Subcutaneous abdominal adipose tissue (tissue), 5 donors: Measurements from ENCODE around the gene SELENBP1.

Source experiments
- H3K27ac ChIP-seq: one replicate; pipeline ENCODE4 v1.7.0; 2013; ENCODE audit warnings: low read depth, mild to moderate bottlenecking, inconsistent platforms, low read length, moderate library complexity
- H3K27me3 ChIP-seq, 5 donors: one replicate each; pipeline ENCODE4 v1.7.0; 2013; ENCODE audit warnings: low read length in 5 of 5, inconsistent platforms in 1 of 5; ENCODE audit not compliant: control insufficient read depth in 5 of 5, insufficient read depth in 4 of 5
- H3K36me3 ChIP-seq, 5 donors: one replicate each; pipeline ENCODE4 v1.7.0; 2013; ENCODE audit warnings: low read length in 5 of 5; ENCODE audit not compliant: control insufficient read depth in 5 of 5, insufficient read depth in 5 of 5
- H3K4me1 ChIP-seq, 5 donors: one replicate each; pipeline ENCODE4 v1.7.0; 2013; ENCODE audit warnings: low read length in 5 of 5, mild to moderate bottlenecking in 3 of 5, moderate library complexity in 1 of 5; ENCODE audit not compliant: control insufficient read depth in 5 of 5, insufficient read depth in 5 of 5
- H3K4me3 ChIP-seq, 5 donors: one replicate each; pipeline ENCODE4 v1.7.0; 2013; ENCODE audit warnings: low read length in 5 of 5, low read depth in 1 of 5
- H3K9ac ChIP-seq, 5 donors: one replicate each; pipeline ENCODE4 v1.7.0; 2013; ENCODE audit warnings: low read length in 5 of 5, mild to moderate bottlenecking in 4 of 5, moderate library complexity in 3 of 5
- H3K9me3 ChIP-seq, 5 donors: one replicate each; pipeline ENCODE4 v1.7.0; 2013; ENCODE audit warnings: low read length in 5 of 5; ENCODE audit not compliant: control insufficient read depth in 5 of 5
- donor health status: healthy.
- donor health status: healthy.
- donor health status: healthy.
- donor health status: healthy.
- donor health status: healthy.

The SELENBP1 gene

GRCh38 chr1:151346082-151346768, 26.3 kb downstream of the SELENBP1 start:
- Histone ChIP-seq H3K4me1 (peaks cover 9 to 18% (median 15%) of the 10 kb centered on the region in 5 donors), H3K27ac (peak overlapping the region; percentile 98), H3K27me3 (no peaks in the 10 kb centered on the region), H3K9me3 (no peaks in the 10 kb centered on the region), H3K9ac (peak overlapping the region; percentile 68 to 94 (median 88)), H3K4me3 (peak overlapping the region; percentile 85 to 98 (median 93)), H3K36me3 (peaks cover 0 to 37% (median 27%) of the 10 kb centered on the region in 5 donors)

- Histone ChIP-seq H3K27ac (no peak overlapping the region), H3K4me3 (no peak overlapping the region), H3K36me3 (peaks cover 0 to 37% (median 27%) of the 10 kb centered on the region in 5 donors), H3K4me1 (peaks cover 11 to 24% (median 21%) of the 10 kb centered on the region in 5 donors), H3K27me3 (no peaks in the 10 kb centered on the region), H3K9me3 (no peaks in the 10 kb centered on the region), H3K9ac (no peak overlapping the region)
Measured at GRCh38 chr1:151344291-151344690, 28.2 kb downstream of the SELENBP1 start.

DNA sequence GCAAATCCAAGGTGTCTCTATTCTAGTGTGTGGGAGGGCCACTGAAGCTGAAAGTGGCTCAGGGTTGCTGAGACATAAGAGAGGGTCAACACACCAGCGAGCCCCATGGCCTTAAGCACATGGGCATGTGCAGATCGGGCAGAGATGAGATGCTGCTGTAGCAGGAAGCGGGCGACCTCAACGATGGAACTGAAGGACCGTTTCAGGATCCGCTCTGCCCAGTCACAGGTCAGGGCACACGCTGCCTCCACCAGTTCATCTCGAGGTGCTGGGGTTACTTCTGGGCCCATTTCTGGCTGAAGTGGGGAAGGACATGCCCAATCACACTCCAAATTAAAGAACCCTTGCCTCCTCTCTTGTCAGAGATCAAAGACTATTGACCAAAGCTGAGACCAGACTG, 28.9 kb downstream of the SELENBP1 start:
- no peak overlapping the region for H3K27ac ChIP-seq
- peaks cover 0 to 37% (median 27%) of the 10 kb centered on the region in 5 donors for H3K36me3 ChIP-seq
- H3K4me1 ChIP-seq, result peaks cover 11 to 24% (median 21%) of the 10 kb centered on the region in 5 donors
- H3K9ac ChIP-seq, result no peak overlapping the region
- no peaks in the 10 kb centered on the region for H3K9me3 ChIP-seq
- no peaks in the 10 kb centered on the region for H3K27me3 ChIP-seq
- no peak overlapping the region for H3K4me3 ChIP-seq

- Histone ChIP-seq H3K9me3 (no peaks in the 10 kb centered on the region), H3K27ac (no peak overlapping the region), H3K4me3 (no peak overlapping the region), H3K9ac (no peak overlapping the region), H3K4me1 (peaks cover 10 to 21% (median 20%) of the 10 kb centered on the region in 5 donors), H3K27me3 (no peaks in the 10 kb centered on the region), H3K36me3 (peaks cover 0 to 37% (median 27%) of the 10 kb centered on the region in 5 donors)
Measured at GRCh38 chr1:151342569-151342968, 29.9 kb downstream of the SELENBP1 start.

GRCh38 chr1:151342021-151342420, 30.5 kb downstream of the SELENBP1 start:
- Histone ChIP-seq H3K9me3 (no peaks in the 10 kb centered on the region), H3K9ac (no peak overlapping the region), H3K27ac (no peak overlapping the region), H3K4me1 (peaks cover 8 to 19% (median 18%) of the 10 kb centered on the region in 5 donors), H3K4me3 (no peak overlapping the region), H3K36me3 (peaks cover 0 to 37% (median 27%) of the 10 kb centered on the region in 5 donors), H3K27me3 (no peaks in the 10 kb centered on the region)

DNA sequence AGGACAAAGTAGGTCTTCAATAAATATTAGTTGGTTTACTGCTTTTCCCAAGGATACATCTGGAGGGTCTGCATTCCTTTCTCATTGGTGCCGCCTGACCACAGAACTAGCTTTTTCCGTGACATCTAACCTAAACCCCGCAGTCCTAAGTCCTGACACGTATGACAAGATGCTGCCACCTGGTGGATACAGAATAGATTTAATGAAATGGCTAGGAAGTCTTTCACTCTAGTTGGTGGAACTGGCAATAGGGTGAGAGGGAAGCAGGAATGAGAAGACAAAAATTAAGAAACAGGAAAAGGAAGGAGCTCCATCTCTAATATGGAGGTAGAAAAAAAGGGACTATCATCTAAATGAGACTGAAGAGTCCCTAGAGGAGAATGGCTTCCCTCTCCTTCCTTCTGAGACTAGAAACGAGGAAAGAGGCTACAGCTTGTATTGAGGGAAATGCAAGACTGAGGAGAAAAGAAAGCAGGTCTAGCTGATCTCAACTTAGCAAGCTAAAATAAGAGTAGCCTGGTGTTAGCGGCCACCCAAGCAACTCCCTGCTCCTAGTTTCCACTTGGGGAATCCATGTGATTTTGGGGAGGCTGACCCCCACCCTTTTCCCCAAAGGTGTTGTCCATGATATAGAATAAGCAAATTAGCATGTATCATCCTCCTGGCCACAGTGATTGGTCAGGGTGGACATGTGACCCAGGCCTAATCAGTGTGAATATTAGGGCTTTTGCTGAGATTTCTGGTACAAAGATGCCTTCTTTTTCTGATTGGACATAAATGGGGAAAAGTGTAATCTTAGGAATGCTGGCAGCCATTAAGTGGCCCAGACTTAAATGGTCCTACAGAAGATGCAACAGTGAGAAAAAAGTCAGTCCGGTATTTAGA, 31.4 kb downstream of the SELENBP1 start:
- peaks cover 3 to 14% (median 13%) of the 10 kb centered on the region in 5 donors for H3K4me1 ChIP-seq
- H3K36me3 ChIP-seq, result peaks cover 0 to 37% (median 26%) of the 10 kb centered on the region in 5 donors
- H3K9ac ChIP-seq, result peak overlapping the region in 1 of 5 donors; percentile 20
- no peaks in the 10 kb centered on the region for H3K9me3 ChIP-seq
- H3K27me3 ChIP-seq, result no peaks in the 10 kb centered on the region
- no peak overlapping the region for H3K4me3 ChIP-seq
- H3K27ac ChIP-seq, result peak overlapping the region; percentile 57

DNA sequence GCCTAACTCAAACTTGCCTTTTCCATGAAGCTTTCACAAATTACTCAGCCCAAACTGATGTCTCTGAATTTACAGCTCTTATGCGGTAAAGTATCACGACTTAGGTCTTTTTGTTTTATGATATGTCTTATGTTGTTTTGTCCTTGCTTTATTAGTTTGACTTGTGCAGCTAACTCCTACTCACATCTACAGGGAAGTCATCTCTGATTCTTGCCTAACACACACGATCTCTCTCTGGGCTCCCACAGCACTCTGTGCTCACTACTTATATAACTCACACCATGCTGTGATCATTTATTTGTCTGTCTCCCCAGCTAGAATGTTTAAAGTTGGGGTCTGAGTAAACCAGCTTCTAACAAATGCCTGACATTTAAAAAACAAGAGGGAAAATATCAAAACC, 35.9 kb downstream of the SELENBP1 start:
- Histone ChIP-seq H3K9ac (peak overlapping the region in 1 of 5 donors; percentile 43), H3K4me1 (peaks cover 0 to 8% (median 6%) of the 10 kb centered on the region in 5 donors), H3K9me3 (no peaks in the 10 kb centered on the region), H3K27me3 (no peaks in the 10 kb centered on the region), H3K36me3 (no peaks in the 10 kb centered on the region), H3K4me3 (no peak overlapping the region), H3K27ac (no peak overlapping the region)

DNA sequence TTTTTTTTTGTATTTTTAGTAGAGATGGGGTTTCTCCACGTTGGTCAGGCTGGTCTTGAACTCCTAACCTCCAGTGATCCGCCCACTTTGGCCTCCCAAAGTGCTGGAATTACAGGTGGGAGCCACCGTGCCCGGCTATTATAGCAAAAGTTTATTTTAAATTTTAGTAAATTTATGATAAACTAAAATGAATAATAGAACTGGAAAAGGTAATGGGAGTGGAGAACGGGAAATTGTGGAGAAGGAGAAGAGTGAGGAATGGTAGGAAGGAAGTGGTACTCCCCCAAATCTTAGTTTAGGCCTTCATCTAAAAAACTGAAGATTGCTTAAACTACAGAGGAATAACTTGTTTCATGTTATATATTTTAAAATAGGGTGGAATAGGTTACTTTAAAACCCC, 37.7 kb downstream of the SELENBP1 start:
- Histone ChIP-seq H3K9ac (no peak overlapping the region), H3K36me3 (no peaks in the 10 kb centered on the region), H3K9me3 (no peaks in the 10 kb centered on the region), H3K4me1 (no peaks in the 10 kb centered on the region), H3K27ac (no peak overlapping the region), H3K27me3 (no peaks in the 10 kb centered on the region), H3K4me3 (no peak overlapping the region)

DNA sequence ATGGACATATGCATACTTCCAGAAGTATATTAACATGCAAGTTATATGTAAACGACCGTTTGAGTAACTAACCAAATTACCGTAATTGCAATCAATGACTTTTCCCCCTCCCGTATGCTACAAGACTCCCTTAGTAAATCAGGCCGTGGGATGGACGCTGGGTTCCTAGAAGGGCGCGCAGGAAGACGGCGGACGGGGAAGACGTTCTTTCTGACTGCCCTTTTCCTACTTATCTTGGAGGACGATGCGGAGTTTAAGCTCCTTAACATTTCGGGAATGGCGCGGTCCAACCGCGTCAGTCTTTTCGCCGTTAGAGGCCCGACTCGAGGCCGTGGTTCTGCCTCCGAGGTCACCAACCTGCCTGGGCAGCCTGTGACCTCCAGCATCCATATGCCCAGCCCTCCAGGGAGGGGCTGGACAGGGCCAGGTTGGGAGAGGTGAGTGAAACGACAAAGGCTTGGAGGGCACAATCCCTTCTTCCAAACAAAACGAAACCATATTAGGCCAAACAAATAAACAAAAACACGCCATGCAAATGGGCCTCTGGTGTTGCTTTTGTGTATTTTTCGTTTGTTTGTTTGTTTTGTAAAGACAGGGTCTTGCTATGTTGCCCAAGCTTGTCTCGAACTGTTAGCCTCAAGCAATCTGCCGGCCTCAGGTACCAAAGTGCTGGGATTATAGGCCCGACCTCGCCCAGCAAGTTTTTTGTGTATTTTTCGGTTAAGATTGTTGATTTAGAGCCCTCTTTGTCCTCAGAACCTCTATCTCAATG, 44.4 kb downstream of the SELENBP1 start:
- Histone ChIP-seq H3K27ac (peak overlapping the region; percentile 93), H3K4me1 (peaks cover 3 to 39% (median 32%) of the 10 kb centered on the region in 5 donors), H3K9me3 (no peaks in the 10 kb centered on the region), H3K27me3 (no peaks in the 10 kb centered on the region), H3K4me3 (peak overlapping the region; percentile 63 to 88 (median 77)), H3K9ac (peak overlapping the region; percentile 52 to 99 (median 78)), H3K36me3 (peaks cover 0 to 13% (median 9%) of the 10 kb centered on the region in 5 donors)
